ENCODE data around the gene NEDD9. TPM values are rescaled to one million over a fixed set of nuclear protein-coding genes. Genes with fewer than 3 reads are reported as not detected.

The NEDD9 gene
- total and polyA plus RNA-seq, 2 of the 13 experiments (the other 11 are each of a cell fraction or from before 2014, with no cell fraction given): 27.1 to 389 TPM

DNA sequence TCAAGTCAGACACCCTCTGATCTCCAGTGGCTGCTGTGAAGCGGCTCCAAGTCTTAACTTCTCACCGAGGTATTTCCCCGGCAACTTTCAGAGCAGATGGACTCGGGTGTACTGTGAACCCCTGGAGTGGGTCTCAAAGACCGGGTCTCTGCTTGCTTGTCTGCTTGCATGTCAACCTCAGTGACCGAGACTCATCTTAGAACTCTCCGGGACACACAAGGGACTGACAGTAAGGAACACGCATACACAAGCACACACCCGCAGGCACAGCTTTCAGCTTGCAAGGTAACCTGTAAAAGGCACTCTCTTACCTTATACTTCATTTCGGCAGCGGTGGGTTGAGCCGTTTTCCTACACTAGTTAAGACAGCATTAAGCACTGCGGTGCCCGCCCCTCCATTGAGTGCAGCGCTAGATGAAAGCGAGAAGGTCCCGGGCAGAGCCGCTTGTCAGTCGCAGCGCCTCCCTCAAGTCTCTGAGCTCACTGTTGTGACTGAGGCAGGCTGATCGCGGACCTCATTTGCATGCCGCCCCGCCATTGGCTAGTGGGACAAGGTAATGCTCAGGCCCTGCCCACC, at the start of gene NEDD9 (continued):
- TF ChIP-seq, protein P1, sequence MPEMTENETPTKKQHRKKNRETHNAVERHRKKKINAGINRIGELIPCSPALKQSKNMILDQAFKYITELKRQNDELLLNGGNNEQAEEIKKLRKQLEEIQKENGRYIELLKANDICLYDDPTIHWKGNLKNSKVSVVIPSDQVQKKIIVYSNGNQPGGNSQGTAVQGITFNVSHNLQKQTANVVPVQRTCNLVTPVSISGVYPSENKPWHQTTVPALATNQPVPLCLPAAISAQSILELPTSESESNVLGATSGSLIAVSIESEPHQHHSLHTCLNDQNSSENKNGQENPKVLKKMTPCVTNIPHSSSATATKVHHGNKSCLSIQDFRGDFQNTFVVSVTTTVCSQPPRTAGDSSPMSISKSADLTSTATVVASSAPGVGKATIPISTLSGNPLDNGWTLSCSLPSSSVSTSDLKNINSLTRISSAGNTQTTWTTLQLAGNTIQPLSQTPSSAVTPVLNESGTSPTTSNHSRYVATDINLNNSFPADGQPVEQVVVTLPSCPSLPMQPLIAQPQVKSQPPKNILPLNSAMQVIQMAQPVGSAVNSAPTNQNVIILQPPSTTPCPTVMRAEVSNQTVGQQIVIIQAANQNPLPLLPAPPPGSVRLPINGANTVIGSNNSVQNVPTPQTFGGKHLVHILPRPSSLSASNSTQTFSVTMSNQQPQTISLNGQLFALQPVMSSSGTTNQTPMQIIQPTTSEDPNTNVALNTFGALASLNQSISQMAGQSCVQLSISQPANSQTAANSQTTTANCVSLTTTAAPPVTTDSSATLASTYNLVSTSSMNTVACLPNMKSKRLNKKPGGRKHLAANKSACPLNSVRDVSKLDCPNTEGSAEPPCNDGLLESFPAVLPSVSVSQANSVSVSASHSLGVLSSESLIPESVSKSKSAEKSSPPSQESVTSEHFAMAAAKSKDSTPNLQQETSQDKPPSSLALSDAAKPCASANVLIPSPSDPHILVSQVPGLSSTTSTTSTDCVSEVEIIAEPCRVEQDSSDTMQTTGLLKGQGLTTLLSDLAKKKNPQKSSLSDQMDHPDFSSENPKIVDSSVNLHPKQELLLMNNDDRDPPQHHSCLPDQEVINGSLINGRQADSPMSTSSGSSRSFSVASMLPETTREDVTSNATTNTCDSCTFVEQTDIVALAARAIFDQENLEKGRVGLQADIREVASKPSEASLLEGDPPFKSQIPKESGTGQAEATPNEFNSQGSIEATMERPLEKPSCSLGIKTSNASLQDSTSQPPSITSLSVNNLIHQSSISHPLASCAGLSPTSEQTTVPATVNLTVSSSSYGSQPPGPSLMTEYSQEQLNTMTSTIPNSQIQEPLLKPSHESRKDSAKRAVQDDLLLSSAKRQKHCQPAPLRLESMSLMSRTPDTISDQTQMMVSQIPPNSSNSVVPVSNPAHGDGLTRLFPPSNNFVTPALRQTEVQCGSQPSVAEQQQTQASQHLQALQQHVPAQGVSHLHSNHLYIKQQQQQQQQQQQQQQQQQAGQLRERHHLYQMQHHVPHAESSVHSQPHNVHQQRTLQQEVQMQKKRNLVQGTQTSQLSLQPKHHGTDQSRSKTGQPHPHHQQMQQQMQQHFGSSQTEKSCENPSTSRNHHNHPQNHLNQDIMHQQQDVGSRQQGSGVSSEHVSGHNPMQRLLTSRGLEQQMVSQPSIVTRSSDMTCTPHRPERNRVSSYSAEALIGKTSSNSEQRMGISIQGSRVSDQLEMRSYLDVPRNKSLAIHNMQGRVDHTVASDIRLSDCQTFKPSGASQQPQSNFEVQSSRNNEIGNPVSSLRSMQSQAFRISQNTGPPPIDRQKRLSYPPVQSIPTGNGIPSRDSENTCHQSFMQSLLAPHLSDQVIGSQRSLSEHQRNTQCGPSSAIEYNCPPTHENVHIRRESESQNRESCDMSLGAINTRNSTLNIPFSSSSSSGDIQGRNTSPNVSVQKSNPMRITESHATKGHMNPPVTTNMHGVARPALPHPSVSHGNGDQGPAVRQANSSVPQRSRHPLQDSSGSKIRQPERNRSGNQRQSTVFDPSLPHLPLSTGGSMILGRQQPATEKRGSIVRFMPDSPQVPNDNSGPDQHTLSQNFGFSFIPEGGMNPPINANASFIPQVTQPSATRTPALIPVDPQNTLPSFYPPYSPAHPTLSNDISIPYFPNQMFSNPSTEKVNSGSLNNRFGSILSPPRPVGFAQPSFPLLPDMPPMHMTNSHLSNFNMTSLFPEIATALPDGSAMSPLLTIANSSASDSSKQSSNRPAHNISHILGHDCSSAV (CRISPR knock-in tag; IDR thresholded peaks at IDR 0.05; ENCODE audit: borderline replicate concordance): no peak
- TF ChIP-seq TOE1 (CRISPR knock-in tag; IDR thresholded peaks at IDR 0.05) (peak; percentile 81), ZNF879 (CRISPR knock-in tag; IDR thresholded peaks at IDR 0.05) (peak; percentile 59; the same call in 1 of the 2 replicates), ZNF317 (CRISPR knock-in tag; IDR thresholded peaks at IDR 0.05) (peak; percentile 61; the same call in 1 of the 2 replicates), TAF1 (CRISPR knock-in tag; IDR thresholded peaks at IDR 0.05) (peak; percentile 99), AKAP8 (CRISPR knock-in tag; IDR thresholded peaks at IDR 0.05) (no peak), NR2F6 (IDR thresholded peaks at IDR 0.05) (0 out of 2 replicates have a peak, but pooled peaks have one; percentile 29), NR2F6 (CRISPR knock-in tag; IDR thresholded peaks at IDR 0.05) (peak; percentile 70; the same call in 1 of the 2 replicates), RARG (CRISPR knock-in tag; IDR thresholded peaks at IDR 0.05; ENCODE audit: low read depth) (no peak), MTF1 (CRISPR knock-in tag; IDR thresholded peaks at IDR 0.05) (no peak), ZNF746 (CRISPR knock-in tag; IDR thresholded peaks at IDR 0.05) (no peak; the same call in 1 of the 2 replicates), MAFF (IDR thresholded peaks at IDR 0.05; ENCODE audit: low read depth, low read length) (0 out of 2 replicates have a peak, but pooled peaks have one; percentile 9)
- TF ChIP-seq, protein P2, sequence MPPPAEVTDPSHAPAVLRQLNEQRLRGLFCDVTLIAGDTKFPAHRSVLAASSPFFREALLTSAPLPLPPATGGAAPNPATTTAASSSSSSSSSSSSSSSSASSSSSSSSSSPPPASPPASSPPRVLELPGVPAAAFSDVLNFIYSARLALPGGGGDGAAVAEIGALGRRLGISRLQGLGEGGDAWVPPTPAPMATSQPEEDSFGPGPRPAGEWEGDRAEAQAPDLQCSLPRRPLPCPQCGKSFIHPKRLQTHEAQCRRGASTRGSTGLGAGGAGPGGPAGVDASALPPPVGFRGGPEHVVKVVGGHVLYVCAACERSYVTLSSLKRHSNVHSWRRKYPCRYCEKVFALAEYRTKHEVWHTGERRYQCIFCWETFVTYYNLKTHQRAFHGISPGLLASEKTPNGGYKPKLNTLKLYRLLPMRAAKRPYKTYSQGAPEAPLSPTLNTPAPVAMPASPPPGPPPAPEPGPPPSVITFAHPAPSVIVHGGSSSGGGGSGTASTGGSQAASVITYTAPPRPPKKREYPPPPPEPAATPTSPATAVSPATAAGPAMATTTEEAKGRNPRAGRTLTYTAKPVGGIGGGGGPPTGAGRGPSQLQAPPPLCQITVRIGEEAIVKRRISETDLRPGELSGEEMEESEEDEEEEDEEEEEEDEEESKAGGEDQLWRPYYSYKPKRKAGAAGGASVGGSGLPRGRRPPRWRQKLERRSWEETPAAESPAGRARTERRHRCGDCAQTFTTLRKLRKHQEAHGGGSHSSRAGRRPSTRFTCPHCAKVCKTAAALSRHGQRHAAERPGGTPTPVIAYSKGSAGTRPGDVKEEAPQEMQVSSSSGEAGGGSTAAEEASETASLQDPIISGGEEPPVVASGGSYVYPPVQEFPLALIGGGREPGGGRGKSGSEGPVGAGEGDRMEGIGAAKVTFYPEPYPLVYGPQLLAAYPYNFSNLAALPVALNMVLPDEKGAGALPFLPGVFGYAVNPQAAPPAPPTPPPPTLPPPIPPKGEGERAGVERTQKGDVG (CRISPR knock-in tag; IDR thresholded peaks at IDR 0.05; ENCODE audit: borderline replicate concordance): no peak
- TF ChIP-seq, protein P3, sequence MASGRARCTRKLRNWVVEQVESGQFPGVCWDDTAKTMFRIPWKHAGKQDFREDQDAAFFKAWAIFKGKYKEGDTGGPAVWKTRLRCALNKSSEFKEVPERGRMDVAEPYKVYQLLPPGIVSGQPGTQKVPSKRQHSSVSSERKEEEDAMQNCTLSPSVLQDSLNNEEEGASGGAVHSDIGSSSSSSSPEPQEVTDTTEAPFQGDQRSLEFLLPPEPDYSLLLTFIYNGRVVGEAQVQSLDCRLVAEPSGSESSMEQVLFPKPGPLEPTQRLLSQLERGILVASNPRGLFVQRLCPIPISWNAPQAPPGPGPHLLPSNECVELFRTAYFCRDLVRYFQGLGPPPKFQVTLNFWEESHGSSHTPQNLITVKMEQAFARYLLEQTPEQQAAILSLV (CRISPR knock-in tag; IDR thresholded peaks at IDR 0.05; ENCODE audit: borderline replicate concordance): peak; percentile 43; the same call in 1 of the 2 replicates
- TF ChIP-seq, protein P4, sequence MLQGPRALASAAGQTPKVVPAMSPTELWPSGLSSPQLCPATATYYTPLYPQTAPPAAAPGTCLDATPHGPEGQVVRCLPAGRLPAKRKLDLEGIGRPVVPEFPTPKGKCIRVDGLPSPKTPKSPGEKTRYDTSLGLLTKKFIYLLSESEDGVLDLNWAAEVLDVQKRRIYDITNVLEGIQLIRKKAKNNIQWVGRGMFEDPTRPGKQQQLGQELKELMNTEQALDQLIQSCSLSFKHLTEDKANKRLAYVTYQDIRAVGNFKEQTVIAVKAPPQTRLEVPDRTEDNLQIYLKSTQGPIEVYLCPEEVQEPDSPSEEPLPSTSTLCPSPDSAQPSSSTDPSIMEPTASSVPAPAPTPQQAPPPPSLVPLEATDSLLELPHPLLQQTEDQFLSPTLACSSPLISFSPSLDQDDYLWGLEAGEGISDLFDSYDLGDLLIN (CRISPR knock-in tag; IDR thresholded peaks at IDR 0.05; ENCODE audit: borderline replicate concordance): peak; percentile 57; the same call in 1 of the 2 replicates

Measured in HepG2 (cell line).